GM13977 (cell line): ENCODE data around the gene TUBGCP6.

Experiments
- DNase-seq: peaks from one replicate; pipeline ENCODE4 v3.0.0; 2012; ENCODE audit warnings: low spot score
- in situ Hi-C: fragments of 300-500 bp; cut with MboI; formaldehyde crosslinking; loops from one replicate; pipeline ENCODE4 v1.12.0; 2022; ENCODE audit warnings: low sequenced_read_pairs, low pct_unique_long_range_greater_than_20kb, mixed read lengths, inconsistent platforms; ENCODE audit not compliant: unreplicated experiment
- TF ChIP-seq, protein P1 (sequence below): IDR thresholded peaks from 2 replicates; pipeline ENCODE4 v1.5.1; 2012; ENCODE audit warnings: mild to moderate bottlenecking, control low read depth; ENCODE audit not compliant: insufficient read depth; ENCODE audit errors: extremely low read depth, missing control alignments

TUBGCP6 gene

DNA sequence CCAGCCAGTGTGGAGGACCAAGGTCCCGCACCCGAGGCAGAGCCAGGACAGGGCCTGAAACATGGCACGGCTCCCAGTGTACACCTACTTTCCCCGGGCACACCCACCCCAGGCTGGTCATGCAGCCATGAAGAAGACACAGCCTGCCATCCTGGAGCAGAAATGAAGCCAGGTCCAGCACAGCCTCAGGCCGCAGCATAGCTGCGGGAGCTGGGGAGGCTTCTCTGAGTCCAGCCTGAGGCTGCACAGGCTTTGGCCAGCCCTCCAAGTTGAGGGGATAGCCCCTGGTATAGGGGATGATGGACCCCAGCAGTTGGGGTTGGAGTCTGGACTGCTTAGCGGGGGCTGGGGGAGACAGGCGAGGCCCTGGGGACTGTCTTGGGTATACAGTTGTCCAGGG, 9.1 kb upstream of the TUBGCP6 start:
- TF ChIP-seq, protein P1, sequence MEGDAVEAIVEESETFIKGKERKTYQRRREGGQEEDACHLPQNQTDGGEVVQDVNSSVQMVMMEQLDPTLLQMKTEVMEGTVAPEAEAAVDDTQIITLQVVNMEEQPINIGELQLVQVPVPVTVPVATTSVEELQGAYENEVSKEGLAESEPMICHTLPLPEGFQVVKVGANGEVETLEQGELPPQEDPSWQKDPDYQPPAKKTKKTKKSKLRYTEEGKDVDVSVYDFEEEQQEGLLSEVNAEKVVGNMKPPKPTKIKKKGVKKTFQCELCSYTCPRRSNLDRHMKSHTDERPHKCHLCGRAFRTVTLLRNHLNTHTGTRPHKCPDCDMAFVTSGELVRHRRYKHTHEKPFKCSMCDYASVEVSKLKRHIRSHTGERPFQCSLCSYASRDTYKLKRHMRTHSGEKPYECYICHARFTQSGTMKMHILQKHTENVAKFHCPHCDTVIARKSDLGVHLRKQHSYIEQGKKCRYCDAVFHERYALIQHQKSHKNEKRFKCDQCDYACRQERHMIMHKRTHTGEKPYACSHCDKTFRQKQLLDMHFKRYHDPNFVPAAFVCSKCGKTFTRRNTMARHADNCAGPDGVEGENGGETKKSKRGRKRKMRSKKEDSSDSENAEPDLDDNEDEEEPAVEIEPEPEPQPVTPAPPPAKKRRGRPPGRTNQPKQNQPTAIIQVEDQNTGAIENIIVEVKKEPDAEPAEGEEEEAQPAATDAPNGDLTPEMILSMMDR, result no peak
- DNase-seq, result no peak
- in situ Hi-C loops, result loop anchor here (10.0 kb wide), 1 partner anchor 241 kb away; no protein-coding TSS in a partner anchor

- DNase-seq, result no peak
- in situ Hi-C loops, result loop anchor here (10.0 kb wide), 1 partner anchor 242 kb away; no protein-coding TSS in a partner anchor
- TF ChIP-seq, protein P1, result no peak
Observed at GRCh38 chr22:50253046-50253915, 8.5 kb upstream of the TUBGCP6 start.

- peak; percentile 81 for DNase-seq
- TF ChIP-seq, protein P1, result peak; percentile 90
- in situ Hi-C loops, result loop anchor here (10.0 kb wide), 1 partner anchor 242 kb away; no protein-coding TSS in a partner anchor
Observed at GRCh38 chr22:50252082-50253045, 7.5 kb upstream of the TUBGCP6 start.

- in situ Hi-C loops, result loop anchor here (10.0 kb wide), 1 partner anchor 243 kb away; no protein-coding TSS in a partner anchor
- DNase-seq, result no peak
- TF ChIP-seq, protein P1, result no peak
Observed at GRCh38 chr22:50251477-50252081, 6.8 kb upstream of the TUBGCP6 start.

GRCh38 chr22:50250555-50251476, 6.0 kb upstream of the TUBGCP6 start, which contains the start of gene HDAC10:
Gene HDAC10, minus strand, starts transcription at chr22:50251265. Its CDS starts 233 bp downstream, at chr22:50251032.
- in situ Hi-C loops, result loop anchor here (10.0 kb wide), 1 partner anchor 244 kb away; no protein-coding TSS in a partner anchor
- DNase-seq, result peak; percentile 96
- TF ChIP-seq, protein P1, result no peak
